HG02981 (cell line): ENCODE measurements around the gene PLXNA3.

ENCODE experiments used
- ATAC-seq: cut with Tn5 transposase; IDR thresholded peaks from one replicate; pipeline ENCODE4 v1.9.1; 2021; ENCODE audit warnings: mild to moderate bottlenecking, moderate library complexity; ENCODE audit not compliant: unreplicated experiment

The PLXNA3 gene

GRCh38 chrX:154434394-154435168 is 23.5 kb upstream of the PLXNA3 start:
- no peak for ATAC-seq

GRCh38 chrX:154435171-154435733 is 22.8 kb upstream of the PLXNA3 start:
- no peak for ATAC-seq

GRCh38 chrX:154436374-154436982 is 21.6 kb upstream of the PLXNA3 start:
- no peak for ATAC-seq

- no peak for ATAC-seq
These were observed 20.9 kb upstream of the PLXNA3 start, which contains the start of gene GDI1 for GRCh38 chrX:154436983-154437752. Gene GDI1, plus strand, starts transcription at chrX:154437154. Its CDS starts 101 bp downstream, at chrX:154437255.

- no peak for ATAC-seq
These were observed 19.8 kb upstream of the PLXNA3 start for GRCh38 chrX:154437971-154438893.

GRCh38 chrX:154439841-154440240 is 18.2 kb upstream of the PLXNA3 start:
- ATAC-seq: no peak

- ATAC-seq: no peak
These were observed 17.3 kb upstream of the PLXNA3 start for GRCh38 chrX:154440623-154441357.

- no peak for ATAC-seq
These were observed 16.5 kb upstream of the PLXNA3 start for GRCh38 chrX:154441564-154441963.

GRCh38 chrX:154441984-154442707 is 15.9 kb upstream of the PLXNA3 start:
- ATAC-seq: no peak

GRCh38 chrX:154443479-154443910 is 14.6 kb upstream of the PLXNA3 start:
- no peak for ATAC-seq

- ATAC-seq: peak; percentile 87
These were observed 13.9 kb upstream of the PLXNA3 start, which contains the start of gene FAM50A for GRCh38 chrX:154443992-154444754. Gene FAM50A, plus strand, starts transcription at chrX:154444141. Its CDS starts 95 bp downstream, at chrX:154444236.

GRCh38 chrX:154444755-154445246 is 13.3 kb upstream of the PLXNA3 start:
- no peak for ATAC-seq

GRCh38 chrX:154445776-154446175 is 12.3 kb upstream of the PLXNA3 start:
- no peak for ATAC-seq

GRCh38 chrX:154446430-154446829 is 11.7 kb upstream of the PLXNA3 start:
- no peak for ATAC-seq

GRCh38 chrX:154448484-154448883 is 9.6 kb upstream of the PLXNA3 start:
- no peak for ATAC-seq

- ATAC-seq: no peak
These were observed 8.5 kb upstream of the PLXNA3 start for GRCh38 chrX:154449618-154450017.

- no peak for ATAC-seq
These were observed 7.8 kb upstream of the PLXNA3 start for GRCh38 chrX:154450312-154450711.

GRCh38 chrX:154452823-154453222 is 5.3 kb upstream of the PLXNA3 start:
- no peak for ATAC-seq
